Fibroblast of skin of back (primary cell): ENCODE data around the gene PCDHA6. TPM values are rescaled to one million over a fixed set of nuclear protein-coding genes. Genes with fewer than 3 reads are reported as not detected.
"Not testable (repeated sequence)": the region's sequence is repeated elsewhere in the genome, so short reads cannot be mapped to it uniquely, and the experiment has no call there.

ENCODE experiments used
- DNase-seq: peaks from one replicate; pipeline ENCODE4 v3.0.0-alpha.2; 2013
- polyA plus RNA-seq, 2 experiments: library from polyadenylated mRNA; unstranded; fragments of 120-200 nt; gene quantifications; one replicate each; pipeline ENCODE4 v1.2.1, GENCODE V29; 2013; ENCODE audit not compliant: insufficient read length in 2 of 2

Gene PCDHA6
- 0.13 TPM for polyA plus RNA-seq (2013, experiment 1 of 2; ENCODE audit: insufficient read length)
- polyA plus RNA-seq (2013, experiment 2 of 2; ENCODE audit: insufficient read length), result 0.17 TPM

GRCh38 chr5:140827704-140828361 is at the start of gene PCDHA6:
TSS of gene PCDHA6 (plus strand) at chr5:140827960. CDS start at chr5:140828092, 132 bp downstream.
- DNase-seq, result peak; percentile 2

GRCh38 chr5:140780512-140780911 is 47.2 kb upstream of the PCDHA6 start:
- no peak for DNase-seq

GRCh38 chr5:140785905-140786686 is 41.7 kb upstream of the PCDHA6 start, which contains the start of gene PCDHA1:
TSS of gene PCDHA1 (plus strand) at chr5:140786140.
- no peak for DNase-seq

- DNase-seq, result not testable (repeated sequence)
Measured at GRCh38 chr5:140787422-140787821, 40.3 kb upstream of the PCDHA6 start.

- DNase-seq, result not testable (repeated sequence)
Measured at GRCh38 chr5:140787849-140788504, 39.8 kb upstream of the PCDHA6 start.

GRCh38 chr5:140791089-140791488 is 36.7 kb upstream of the PCDHA6 start:
- DNase-seq, result no peak

GRCh38 chr5:140794595-140795258 is 33.0 kb upstream of the PCDHA6 start, which contains the start of gene PCDHA2:
TSS of gene PCDHA2 (plus strand) at chr5:140794852.
- no peak for DNase-seq

- peak; percentile 3 for DNase-seq
Measured at GRCh38 chr5:140795259-140795641, 32.5 kb upstream of the PCDHA6 start.

- DNase-seq, result not testable (repeated sequence)
Measured at GRCh38 chr5:140796072-140796717, 31.6 kb upstream of the PCDHA6 start.

GRCh38 chr5:140796718-140797095 is 31.1 kb upstream of the PCDHA6 start:
- no peak for DNase-seq

- peak; percentile 21 for DNase-seq
Measured at GRCh38 chr5:140800816-140801493, 26.8 kb upstream of the PCDHA6 start, which contains the start of gene PCDHA3. TSS of gene PCDHA3 (plus strand) at chr5:140801057.

- no peak for DNase-seq
Measured at GRCh38 chr5:140801494-140801841, 26.3 kb upstream of the PCDHA6 start.

- not testable (repeated sequence) for DNase-seq
Measured at GRCh38 chr5:140802381-140802780, 25.4 kb upstream of the PCDHA6 start.

- no peak for DNase-seq
Measured at GRCh38 chr5:140802781-140803271, 24.9 kb upstream of the PCDHA6 start.

- peak; percentile 8 for DNase-seq
Measured at GRCh38 chr5:140806834-140807775, 20.7 kb upstream of the PCDHA6 start, which contains the start of gene PCDHA4. TSS of gene PCDHA4 (plus strand) at chr5:140807068.

GRCh38 chr5:140808241-140808888 is 19.4 kb upstream of the PCDHA6 start:
- not testable (repeated sequence) for DNase-seq

- DNase-seq, result no peak
Measured at GRCh38 chr5:140808889-140809291, 18.9 kb upstream of the PCDHA6 start.

GRCh38 chr5:140821375-140822280 is 6.1 kb upstream of the PCDHA6 start, which contains the start of gene PCDHA5:
TSS of gene PCDHA5 (plus strand) at chr5:140821613.
- DNase-seq, result no peak
